A673 (cell line): ENCODE measurements around the gene PGP. TPM values are rescaled to one million over a fixed set of nuclear protein-coding genes. Genes with fewer than 3 reads are reported as not detected.

Experiments used
- BruUV-seq: library from RNA; stranded (reverse); fragments of 400-500 nt; replicated peaks from 2 replicates; lab custom pipeline; 2021; lab: Mats Ljungman, UMichigan
- CTCF ChIA-PET: fragments of 300-600 bp; sonication (Branson Sonifier 250); formaldehyde crosslinking; loops from one replicate; lab custom pipeline; 2022; ENCODE audit warnings: antibody characterized with exemption; lab: Charles Lee
- POLR2A ChIA-PET: fragments of 300-600 bp; sonication (Branson Sonifier 250); formaldehyde crosslinking; loops from one replicate; lab custom pipeline; 2022; ENCODE audit warnings: antibody characterized with exemption; ENCODE audit not compliant: low non-redundant PET; lab: Charles Lee
- DNase-seq: peaks from one replicate; pipeline ENCODE4 v3.0.0-alpha.2; 2015; ENCODE audit warnings: low spot score
- H3K27ac ChIP-seq: fragments of 200-600 bp; sonication (generic); 2 replicates; pipeline ENCODE4 v1.5.1; 2016; ENCODE audit warnings: mixed run types, low read depth, mild to moderate bottlenecking, mixed read lengths, antibody characterized with exemption, low read length; ENCODE audit not compliant: poor library complexity, severe bottlenecking
- H3K27me3 ChIP-seq: fragments of 200-600 bp; sonication (generic); replicated peaks from 2 replicates; pipeline ENCODE4 v1.6.1; 2017; ENCODE audit warnings: mixed run types, low read depth, mild to moderate bottlenecking, mixed read lengths, antibody characterized with exemption, low read length; ENCODE audit not compliant: insufficient read depth, poor library complexity
- H3K36me3 ChIP-seq: fragments of 200-600 bp; sonication (generic); 2 replicates; pipeline ENCODE4 v1.6.1; 2016; ENCODE audit warnings: mixed run types, mild to moderate bottlenecking, mixed read lengths, antibody characterized with exemption, low read length; ENCODE audit not compliant: insufficient read depth, poor library complexity, severe bottlenecking
- H3K4me1 ChIP-seq: fragments of 200-600 bp; sonication (generic); 2 replicates; pipeline ENCODE4 v1.6.1; 2017; ENCODE audit warnings: mixed run types, mild to moderate bottlenecking, mixed read lengths, antibody characterized with exemption, low read length; ENCODE audit not compliant: insufficient read depth, poor library complexity, severe bottlenecking
- H3K4me3 ChIP-seq: fragments of 200-600 bp; sonication (generic); 2 replicates; pipeline ENCODE4 v1.5.1; 2016; ENCODE audit warnings: low read depth, mixed run types, mild to moderate bottlenecking, mixed read lengths, low read length; ENCODE audit not compliant: poor library complexity, severe bottlenecking
- H3K9me3 ChIP-seq: fragments of 200-600 bp; sonication (generic); 2 replicates; pipeline ENCODE4 v1.6.1; 2016; ENCODE audit warnings: mixed run types, low read depth, mild to moderate bottlenecking, mixed read lengths, antibody characterized with exemption, low read length; ENCODE audit not compliant: poor library complexity, severe bottlenecking
- EZH2 ChIP-seq: fragments of 200-600 bp; sonication (generic); IDR thresholded peaks from 2 replicates; pipeline ENCODE4 v1.6.1; 2017; ENCODE audit warnings: borderline replicate concordance, low read depth, mild to moderate bottlenecking, mixed read lengths, antibody characterized with exemption, low read length; ENCODE audit not compliant: poor library complexity, severe bottlenecking
- intact Hi-C: fragments of 100-400 bp; cut with micrococcal nuclease; formaldehyde crosslinking; loops from one replicate; pipeline ENCODE4 v1.10.0; 2022; ENCODE audit not compliant: unreplicated experiment
- total RNA-seq: library from RNA; stranded (reverse); gene quantifications from 2 replicates; pipeline ENCODE4 v1.2.3, GENCODE V29; 2021
- TF ChIP-seq, protein P1 (sequence below): fragments of 300-800, 200-600 bp; sonication (generic); conservative IDR thresholded peaks from 2 replicates; pipeline ENCODE4 v1.5.1; 2017; ENCODE audit warnings: low read depth, mild to moderate bottlenecking, antibody characterized with exemption, low read length, moderate library complexity, mixed read lengths

The PGP gene
- total RNA-seq, 1 experiment from 2014 or later: 26.5 TPM

GRCh38 chr16:2237102-2237482, 22.5 kb upstream of the PGP start:
- no TSS peak for BruUV-seq
- Histone ChIP-seq H3K4me3 (no peak overlapping the region), H3K27ac (no peak overlapping the region), H3K4me1 (no peaks in the 10 kb centered on the region), H3K27me3 (no peaks in the 10 kb centered on the region), H3K9me3 (no peaks in the 10 kb centered on the region), H3K36me3 (peaks cover 27% of the 10 kb centered on the region)
- no peak for DNase-seq
- POLR2A ChIA-PET: no interaction called here
- CTCF ChIA-PET: no interaction called here
- intact Hi-C loops: no loop called here
- TF ChIP-seq, protein P1, sequence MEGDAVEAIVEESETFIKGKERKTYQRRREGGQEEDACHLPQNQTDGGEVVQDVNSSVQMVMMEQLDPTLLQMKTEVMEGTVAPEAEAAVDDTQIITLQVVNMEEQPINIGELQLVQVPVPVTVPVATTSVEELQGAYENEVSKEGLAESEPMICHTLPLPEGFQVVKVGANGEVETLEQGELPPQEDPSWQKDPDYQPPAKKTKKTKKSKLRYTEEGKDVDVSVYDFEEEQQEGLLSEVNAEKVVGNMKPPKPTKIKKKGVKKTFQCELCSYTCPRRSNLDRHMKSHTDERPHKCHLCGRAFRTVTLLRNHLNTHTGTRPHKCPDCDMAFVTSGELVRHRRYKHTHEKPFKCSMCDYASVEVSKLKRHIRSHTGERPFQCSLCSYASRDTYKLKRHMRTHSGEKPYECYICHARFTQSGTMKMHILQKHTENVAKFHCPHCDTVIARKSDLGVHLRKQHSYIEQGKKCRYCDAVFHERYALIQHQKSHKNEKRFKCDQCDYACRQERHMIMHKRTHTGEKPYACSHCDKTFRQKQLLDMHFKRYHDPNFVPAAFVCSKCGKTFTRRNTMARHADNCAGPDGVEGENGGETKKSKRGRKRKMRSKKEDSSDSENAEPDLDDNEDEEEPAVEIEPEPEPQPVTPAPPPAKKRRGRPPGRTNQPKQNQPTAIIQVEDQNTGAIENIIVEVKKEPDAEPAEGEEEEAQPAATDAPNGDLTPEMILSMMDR: no peak
- TF ChIP-seq EZH2: no peak

DNA sequence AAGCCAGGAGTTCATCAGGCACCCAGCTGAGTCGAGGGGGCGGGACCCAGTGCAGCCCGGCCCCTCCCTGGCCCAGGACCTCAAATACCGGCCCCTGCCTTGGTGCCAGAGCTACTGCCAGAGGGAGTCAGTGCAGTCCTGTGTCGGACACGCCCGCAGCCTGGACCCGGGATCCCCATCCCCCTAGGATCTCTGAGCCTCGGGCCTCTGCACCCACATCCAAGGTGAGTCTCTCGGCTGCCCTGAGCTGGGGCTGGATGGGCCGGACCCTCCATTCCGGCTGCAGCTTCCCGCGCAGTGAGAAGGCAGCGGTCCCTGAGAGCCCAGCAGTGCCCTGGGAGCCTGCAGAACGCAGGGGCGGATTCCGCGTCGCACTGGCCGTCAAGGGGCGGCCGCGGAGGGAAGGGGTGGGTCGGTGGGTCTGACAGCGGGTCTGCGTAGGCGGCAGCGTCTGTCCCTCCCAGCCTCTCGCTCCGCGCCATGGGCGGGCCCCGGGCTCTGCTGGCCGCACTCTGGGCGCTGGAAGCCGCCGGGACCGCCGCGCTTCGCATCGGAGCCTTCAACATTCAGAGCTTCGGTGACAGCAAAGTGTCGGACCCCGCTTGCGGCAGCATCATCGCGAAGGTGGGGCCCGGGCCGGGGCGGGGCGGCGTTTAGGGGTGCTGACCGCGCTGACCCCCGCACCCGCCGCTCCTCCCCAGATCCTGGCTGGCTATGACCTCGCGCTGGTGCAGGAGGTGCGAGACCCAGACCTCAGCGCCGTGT, 21.9 kb upstream of the PGP start, which contains the start of gene DNASE1L2:
TSS of gene DNASE1L2 (plus strand) at position 108 of the 765 bp plus-strand sequence. CDS start at position 481, 373 bp downstream.
- CTCF ChIA-PET: interaction anchor here (0.6 kb wide), 1 partner anchor 60 kb away, joined by 3 read pairs; no protein-coding TSS in a partner anchor
- no peak within 1 kb of the TSS for H3K27ac ChIP-seq
- POLR2A ChIA-PET: no interaction called here
- DNase-seq: no peak
- no TSS peak for BruUV-seq
- no peak for TF ChIP-seq EZH2
- TF ChIP-seq, protein P1: no peak
- intact Hi-C loops: no loop called here
- H3K4me3 ChIP-seq: no peak within 1 kb of the TSS
- H3K36me3 ChIP-seq: peaks cover 32% of the 10 kb centered on the region
- H3K9me3 ChIP-seq: no peaks in the 10 kb centered on the region
- no peaks in the 10 kb centered on the region for H3K4me1 ChIP-seq
- no peaks in the 10 kb centered on the region for H3K27me3 ChIP-seq

DNA sequence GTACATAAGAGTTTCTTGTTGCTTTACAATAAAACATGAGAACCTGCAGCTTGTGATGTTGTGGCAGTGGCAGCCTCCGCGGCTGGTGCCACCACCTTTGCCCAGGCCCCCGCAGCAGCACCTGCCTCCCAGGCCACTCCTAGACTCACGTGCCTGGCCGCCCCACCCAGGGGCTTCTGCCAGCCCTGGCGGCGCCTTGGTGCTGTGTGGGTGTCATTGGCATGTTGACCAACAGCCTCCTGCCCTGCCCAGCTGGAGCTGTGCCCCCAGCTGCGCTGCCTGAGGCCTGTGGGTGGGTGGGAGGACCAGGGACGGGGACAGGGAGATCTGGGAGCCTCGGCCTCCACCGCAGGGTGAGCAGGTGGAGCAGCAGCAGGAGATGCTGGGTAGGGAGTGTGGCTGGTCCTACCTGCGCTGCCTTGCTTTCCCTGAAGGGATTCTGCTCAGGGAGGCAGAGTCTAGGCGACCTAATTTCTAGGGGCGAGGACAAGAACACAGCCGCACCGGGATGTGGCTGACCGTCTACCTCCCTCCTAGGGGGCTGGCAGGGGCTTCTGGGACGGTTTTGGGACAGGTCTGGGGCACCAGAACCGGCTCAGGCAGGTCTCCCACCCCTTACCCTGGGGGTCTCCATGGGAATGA, 21.2 kb upstream of the PGP start:
- POLR2A ChIA-PET: no interaction called here
- no peak overlapping the region for H3K4me3 ChIP-seq
- no peak for TF ChIP-seq EZH2
- TF ChIP-seq, protein P1: no peak

More for the DNA sequence above, 21.2 kb upstream of the PGP start:
- no peaks in the 10 kb centered on the region for H3K9me3 ChIP-seq
- CTCF ChIA-PET: interaction anchor here (0.6 kb wide), 1 partner anchor 60 kb away, joined by 3 read pairs; no protein-coding TSS in a partner anchor
- peaks cover 32% of the 10 kb centered on the region for H3K36me3 ChIP-seq
- H3K4me1 ChIP-seq: no peaks in the 10 kb centered on the region
- no peak for DNase-seq
- no peak overlapping the region for H3K27ac ChIP-seq
- intact Hi-C loops: no loop called here
- no peaks in the 10 kb centered on the region for H3K27me3 ChIP-seq
- BruUV-seq: no TSS peak
